ENCODE measurements around the gene CYS1.

CYS1 gene

GRCh38 chr2:10054424-10054823 lies 25.8 kb downstream of the CYS1 start:
- H3K36me3 ChIP-seq (ENCODE audit: insufficient read depth, insufficient read length, low read length), result peaks cover 25% of the 10 kb centered on the region
- peaks cover 12% of the 10 kb centered on the region for H3K4me1 ChIP-seq (ENCODE audit: insufficient read depth, insufficient read length)
- DNase-seq (ENCODE audit: low read depth, low spot score), result no peak
- H3K9ac ChIP-seq (ENCODE audit: insufficient read length, low read depth), result no peak overlapping the region
- H3K9me3 ChIP-seq (ENCODE audit: insufficient read depth, low read length), result no peaks in the 10 kb centered on the region
- no peak overlapping the region for H3K4me3 ChIP-seq (ENCODE audit: insufficient read length, low read depth)
- TF ChIP-seq ZNF274 (IDR thresholded peaks at IDR 0.05; ENCODE audit: low read depth, low read length) (no peak), SUZ12 (IDR thresholded peaks at IDR 0.05; ENCODE audit: extremely low read depth, insufficient read depth, insufficient read length) (no peak), YY1 (IDR thresholded peaks at IDR 0.05; ENCODE audit: insufficient read depth, insufficient read length) (no peak)
- no peaks in the 10 kb centered on the region for H3K27me3 ChIP-seq (ENCODE audit: insufficient read depth, insufficient read length)

GRCh38 chr2:10053351-10053750 lies 26.9 kb downstream of the CYS1 start:
- Histone ChIP-seq H3K36me3 (ENCODE audit: insufficient read depth, insufficient read length, low read length) (peaks cover 32% of the 10 kb centered on the region), H3K9ac (ENCODE audit: insufficient read length, low read depth) (no peak overlapping the region), H3K9me3 (ENCODE audit: insufficient read depth, low read length) (no peaks in the 10 kb centered on the region), H3K4me3 (ENCODE audit: insufficient read length, low read depth) (no peak overlapping the region), H3K4me1 (ENCODE audit: insufficient read depth, insufficient read length) (peaks cover 11% of the 10 kb centered on the region), H3K27me3 (ENCODE audit: insufficient read depth, insufficient read length) (no peaks in the 10 kb centered on the region)
- DNase-seq (ENCODE audit: low read depth, low spot score), result no peak
- TF ChIP-seq YY1 (IDR thresholded peaks at IDR 0.05; ENCODE audit: insufficient read depth, insufficient read length) (no peak), SUZ12 (IDR thresholded peaks at IDR 0.05; ENCODE audit: extremely low read depth, insufficient read depth, insufficient read length) (no peak), ZNF274 (IDR thresholded peaks at IDR 0.05; ENCODE audit: low read depth, low read length) (no peak)

DNA sequence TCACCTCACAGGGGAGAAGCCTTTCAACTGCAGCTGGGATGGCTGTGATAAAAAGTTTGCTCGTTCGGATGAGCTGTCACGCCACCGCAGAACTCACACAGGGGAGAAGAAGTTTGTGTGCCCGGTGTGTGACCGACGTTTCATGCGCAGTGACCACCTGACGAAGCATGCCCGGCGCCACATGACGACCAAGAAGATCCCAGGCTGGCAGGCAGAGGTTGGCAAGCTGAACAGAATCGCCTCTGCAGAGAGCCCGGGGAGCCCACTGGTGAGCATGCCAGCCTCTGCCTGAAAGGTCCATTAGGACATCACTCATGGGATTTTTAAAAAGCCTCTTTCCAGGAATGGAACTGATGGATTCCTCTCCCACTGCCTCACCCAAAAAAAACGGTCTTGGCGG lies 28.0 kb downstream of the CYS1 start:
- H3K36me3 ChIP-seq (ENCODE audit: insufficient read depth, insufficient read length, low read length), result peaks cover 40% of the 10 kb centered on the region
- H3K9ac ChIP-seq (ENCODE audit: insufficient read length, low read depth), result no peak overlapping the region
- H3K4me1 ChIP-seq (ENCODE audit: insufficient read depth, insufficient read length), result peaks cover 6% of the 10 kb centered on the region
- TF ChIP-seq SUZ12 (IDR thresholded peaks at IDR 0.05; ENCODE audit: extremely low read depth, insufficient read depth, insufficient read length) (no peak), YY1 (IDR thresholded peaks at IDR 0.05; ENCODE audit: insufficient read depth, insufficient read length) (no peak)
- H3K4me3 ChIP-seq (ENCODE audit: insufficient read length, low read depth), result no peak overlapping the region
- H3K27me3 ChIP-seq (ENCODE audit: insufficient read depth, insufficient read length), result no peaks in the 10 kb centered on the region
- no peak for DNase-seq (ENCODE audit: low read depth, low spot score)
- no peaks in the 10 kb centered on the region for H3K9me3 ChIP-seq (ENCODE audit: insufficient read depth, low read length)

DNA sequence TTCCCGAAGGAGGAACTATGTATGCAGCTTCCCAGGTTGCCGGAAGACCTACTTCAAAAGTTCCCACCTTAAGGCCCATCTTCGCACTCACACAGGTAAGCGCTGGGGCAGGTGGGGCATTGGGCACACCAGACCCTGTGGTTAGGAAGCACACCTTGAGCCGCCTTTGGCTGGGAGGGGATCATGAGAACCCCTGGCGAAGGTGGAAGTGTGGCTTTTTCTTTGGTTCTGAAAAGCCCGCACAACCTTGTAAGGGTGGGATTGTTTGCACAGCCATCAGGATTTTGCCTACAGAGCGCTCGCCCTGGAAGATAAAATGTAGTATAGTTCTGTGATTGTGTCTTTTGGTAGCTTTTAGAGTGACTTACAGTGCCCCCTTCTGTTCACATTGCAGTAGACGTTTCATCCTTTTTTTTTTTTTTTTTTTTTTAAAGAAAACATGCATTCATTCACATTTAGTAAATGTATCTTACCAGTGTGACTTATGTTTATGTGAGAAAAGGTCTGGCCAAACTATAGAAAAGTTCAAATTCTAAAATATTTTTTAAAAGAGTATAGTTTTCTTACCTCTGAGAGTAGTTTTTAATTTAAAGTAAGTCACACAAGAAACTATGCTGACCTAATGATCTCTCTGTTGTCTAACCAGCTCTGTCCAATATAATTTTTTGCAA lies 31.6 kb downstream of the CYS1 start:
- Histone ChIP-seq H3K36me3 (ENCODE audit: insufficient read depth, insufficient read length, low read length) (peaks cover 46% of the 10 kb centered on the region), H3K4me1 (ENCODE audit: insufficient read depth, insufficient read length) (peaks cover 2% of the 10 kb centered on the region), H3K9me3 (ENCODE audit: insufficient read depth, low read length) (no peaks in the 10 kb centered on the region; the same call in 1 of the 2 replicates), H3K9ac (ENCODE audit: insufficient read length, low read depth) (no peak overlapping the region), H3K4me3 (ENCODE audit: insufficient read length, low read depth) (no peak overlapping the region), H3K27me3 (ENCODE audit: insufficient read depth, insufficient read length) (no peaks in the 10 kb centered on the region)
- TF ChIP-seq ZNF274 (IDR thresholded peaks at IDR 0.05; ENCODE audit: low read depth, low read length), result no peak
- no peak for TF ChIP-seq SUZ12 (IDR thresholded peaks at IDR 0.05; ENCODE audit: extremely low read depth, insufficient read depth, insufficient read length)
- TF ChIP-seq YY1 (IDR thresholded peaks at IDR 0.05; ENCODE audit: insufficient read depth, insufficient read length), result no peak
- no peak for DNase-seq (ENCODE audit: low read depth, low spot score)

GRCh38 chr2:10047616-10048500 lies 32.4 kb downstream of the CYS1 start:
- peaks cover 2% of the 10 kb centered on the region for H3K4me1 ChIP-seq (ENCODE audit: insufficient read depth, insufficient read length)
- no peaks in the 10 kb centered on the region; the same call in 1 of the 2 replicates for H3K9me3 ChIP-seq (ENCODE audit: insufficient read depth, low read length)
- no peaks in the 10 kb centered on the region for H3K27me3 ChIP-seq (ENCODE audit: insufficient read depth, insufficient read length)
- no peak overlapping the region for H3K9ac ChIP-seq (ENCODE audit: insufficient read length, low read depth)
- DNase-seq (ENCODE audit: low read depth, low spot score), result no peak
- no peak overlapping the region for H3K4me3 ChIP-seq (ENCODE audit: insufficient read length, low read depth)
- peaks cover 38% of the 10 kb centered on the region for H3K36me3 ChIP-seq (ENCODE audit: insufficient read depth, insufficient read length, low read length)
- no peak for TF ChIP-seq YY1 (IDR thresholded peaks at IDR 0.05; ENCODE audit: insufficient read depth, insufficient read length)
- no peak for TF ChIP-seq ZNF274 (IDR thresholded peaks at IDR 0.05; ENCODE audit: low read depth, low read length)
- no peak for TF ChIP-seq SUZ12 (IDR thresholded peaks at IDR 0.05; ENCODE audit: extremely low read depth, insufficient read depth, insufficient read length)

DNA sequence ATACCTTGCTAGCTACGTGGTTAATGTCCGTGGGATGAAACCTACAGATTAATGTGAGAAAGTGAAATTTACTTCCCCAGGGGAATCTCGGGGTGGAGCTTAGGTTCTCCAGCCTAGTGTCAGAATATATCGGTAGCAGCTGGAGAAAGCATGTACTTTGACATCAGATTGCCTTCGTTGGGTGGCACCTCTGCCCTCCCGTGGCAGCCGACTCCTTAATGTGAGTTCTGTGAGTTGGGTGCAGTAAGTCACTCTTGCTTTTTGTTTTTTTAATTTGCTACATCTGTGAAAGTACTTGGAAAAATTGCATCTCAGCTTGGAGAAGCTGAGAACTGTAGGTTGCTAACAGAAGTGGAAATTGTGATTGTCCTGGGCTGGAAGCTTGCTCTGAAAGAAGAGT lies 33.3 kb downstream of the CYS1 start:
- H3K4me1 ChIP-seq (ENCODE audit: insufficient read depth, insufficient read length), result peaks cover 2% of the 10 kb centered on the region
- no peaks in the 10 kb centered on the region for H3K27me3 ChIP-seq (ENCODE audit: insufficient read depth, insufficient read length)
- TF ChIP-seq ZNF274 (IDR thresholded peaks at IDR 0.05; ENCODE audit: low read depth, low read length) (no peak), YY1 (IDR thresholded peaks at IDR 0.05; ENCODE audit: insufficient read depth, insufficient read length) (no peak), SUZ12 (IDR thresholded peaks at IDR 0.05; ENCODE audit: extremely low read depth, insufficient read depth, insufficient read length) (no peak)
- H3K9ac ChIP-seq (ENCODE audit: insufficient read length, low read depth), result no peak overlapping the region
- H3K4me3 ChIP-seq (ENCODE audit: insufficient read length, low read depth), result no peak overlapping the region
- no peak for DNase-seq (ENCODE audit: low read depth, low spot score)
- peaks cover 29% of the 10 kb centered on the region for H3K36me3 ChIP-seq (ENCODE audit: insufficient read depth, insufficient read length, low read length)
- H3K9me3 ChIP-seq (ENCODE audit: insufficient read depth, low read length), result no peaks in the 10 kb centered on the region; the same call in 1 of the 2 replicates

All from NT2/D1 (cell line).